Keratinocyte (primary cell): ENCODE data around the gene CNPY1.

Source experiments
- EZH2 ChIP-seq: IDR thresholded peaks from one replicate; pipeline ENCODE4 v1.6.1; 2012; ENCODE audit warnings: inconsistent platforms, mild to moderate bottlenecking, low read length, moderate library complexity
- TF ChIP-seq, protein P1 (sequence below), 3 experiments: IDR thresholded peaks in 1 of 3; conservative IDR thresholded peaks in 1 of 3; optimal IDR thresholded peaks in 1 of 3; 2 replicates in 2 of 3; 3 replicates in 1 of 3; pipeline versions ENCODE3 to v1.5.1; 2011; ENCODE audit warnings: low read length in 3 of 3, mild to moderate bottlenecking in 3 of 3, moderate library complexity in 2 of 3, control low read depth in 1 of 3, inconsistent platforms in 1 of 3; ENCODE audit not compliant: insufficient read depth in 2 of 3; ENCODE audit errors: extremely low read depth in 1 of 3

DNA sequence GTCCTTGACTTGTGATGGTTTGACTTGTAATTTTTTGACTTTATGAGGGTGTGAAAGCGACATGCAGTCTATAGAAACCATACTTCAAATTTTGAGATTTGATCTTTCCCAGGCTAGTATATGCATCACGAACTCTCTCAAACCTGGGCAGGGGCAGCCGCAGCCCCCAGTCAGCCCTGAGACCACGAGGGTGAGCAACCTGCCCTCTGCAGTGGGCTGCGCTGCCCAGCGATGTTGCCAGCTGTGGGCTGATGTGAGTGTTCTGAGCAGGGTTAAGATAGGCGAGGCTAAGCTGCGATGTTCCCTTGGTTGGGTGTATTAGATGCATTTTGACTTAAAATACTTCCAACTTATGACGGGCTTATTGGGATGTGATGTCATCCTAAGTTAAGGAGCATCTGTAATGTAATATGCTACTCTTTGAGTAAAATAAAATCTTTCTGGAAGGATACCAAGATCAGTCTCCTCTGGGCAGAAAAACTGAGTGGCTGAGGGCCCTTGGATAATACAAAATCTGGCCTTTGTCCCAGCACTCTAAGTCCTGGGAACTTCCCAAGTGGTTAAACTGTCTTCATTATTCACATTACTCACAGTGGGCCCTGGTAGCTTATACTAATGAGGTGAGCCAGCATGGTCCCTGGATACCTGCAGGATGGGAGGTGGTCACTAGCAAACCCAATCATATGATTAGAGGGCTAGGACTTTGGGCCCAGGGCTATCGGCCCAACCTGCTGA lies 28.4 kb upstream of the CNPY1 start:
- TF ChIP-seq, protein P1, sequence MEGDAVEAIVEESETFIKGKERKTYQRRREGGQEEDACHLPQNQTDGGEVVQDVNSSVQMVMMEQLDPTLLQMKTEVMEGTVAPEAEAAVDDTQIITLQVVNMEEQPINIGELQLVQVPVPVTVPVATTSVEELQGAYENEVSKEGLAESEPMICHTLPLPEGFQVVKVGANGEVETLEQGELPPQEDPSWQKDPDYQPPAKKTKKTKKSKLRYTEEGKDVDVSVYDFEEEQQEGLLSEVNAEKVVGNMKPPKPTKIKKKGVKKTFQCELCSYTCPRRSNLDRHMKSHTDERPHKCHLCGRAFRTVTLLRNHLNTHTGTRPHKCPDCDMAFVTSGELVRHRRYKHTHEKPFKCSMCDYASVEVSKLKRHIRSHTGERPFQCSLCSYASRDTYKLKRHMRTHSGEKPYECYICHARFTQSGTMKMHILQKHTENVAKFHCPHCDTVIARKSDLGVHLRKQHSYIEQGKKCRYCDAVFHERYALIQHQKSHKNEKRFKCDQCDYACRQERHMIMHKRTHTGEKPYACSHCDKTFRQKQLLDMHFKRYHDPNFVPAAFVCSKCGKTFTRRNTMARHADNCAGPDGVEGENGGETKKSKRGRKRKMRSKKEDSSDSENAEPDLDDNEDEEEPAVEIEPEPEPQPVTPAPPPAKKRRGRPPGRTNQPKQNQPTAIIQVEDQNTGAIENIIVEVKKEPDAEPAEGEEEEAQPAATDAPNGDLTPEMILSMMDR (optimal IDR thresholded peaks at IDR 0.05 in 1 of 3, IDR thresholded peaks at IDR 0.05 in 1 of 3, conservative IDR thresholded peaks at IDR 0.05 in 1 of 3; ENCODE audit: extremely low read depth in 1 of 3, insufficient read depth in 2 of 3, low read length in 3 of 3) = no peak
- TF ChIP-seq EZH2 = no peak
